Astrocyte of the hippocampus (primary cell): ENCODE results near the gene EIF3D.

ENCODE experiments used
- DNase-seq: peaks from one replicate; pipeline ENCODE4 v3.0.0; 2011; ENCODE audit warnings: low read depth, low spot score

EIF3D gene

DNA sequence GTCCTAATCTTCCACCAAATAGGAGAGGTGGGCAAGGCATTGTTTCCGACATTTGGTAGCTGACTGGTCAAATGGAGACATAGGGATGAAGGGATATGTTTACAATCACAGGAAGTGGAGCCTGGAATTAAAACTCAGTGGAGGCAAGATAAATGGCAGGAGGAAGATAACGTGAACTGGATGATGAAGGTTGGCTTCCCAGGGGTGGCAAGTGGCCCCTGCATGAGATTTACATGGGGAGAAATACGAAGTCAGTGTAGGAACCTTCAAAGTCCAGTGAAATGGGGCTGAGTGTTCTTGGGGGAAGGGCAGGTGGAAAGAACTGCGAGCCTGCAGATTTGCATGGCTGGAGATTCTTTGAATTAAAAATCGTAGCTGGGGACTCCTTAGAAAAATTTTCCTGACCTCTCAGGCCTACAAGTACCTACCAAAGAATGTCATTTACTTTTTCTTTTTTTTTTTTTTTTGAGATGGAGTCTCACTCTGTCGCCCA is 21.4 kb downstream of the EIF3D start:
- no peak for DNase-seq

- peak; percentile 94 for DNase-seq
Measured at GRCh38 chr22:36506637-36507517, 22.1 kb downstream of the EIF3D start, which contains the start of gene FOXRED2. Gene FOXRED2, minus strand, starts transcription at chr22:36507040. Its CDS starts 618 bp downstream, at chr22:36506422.

DNA sequence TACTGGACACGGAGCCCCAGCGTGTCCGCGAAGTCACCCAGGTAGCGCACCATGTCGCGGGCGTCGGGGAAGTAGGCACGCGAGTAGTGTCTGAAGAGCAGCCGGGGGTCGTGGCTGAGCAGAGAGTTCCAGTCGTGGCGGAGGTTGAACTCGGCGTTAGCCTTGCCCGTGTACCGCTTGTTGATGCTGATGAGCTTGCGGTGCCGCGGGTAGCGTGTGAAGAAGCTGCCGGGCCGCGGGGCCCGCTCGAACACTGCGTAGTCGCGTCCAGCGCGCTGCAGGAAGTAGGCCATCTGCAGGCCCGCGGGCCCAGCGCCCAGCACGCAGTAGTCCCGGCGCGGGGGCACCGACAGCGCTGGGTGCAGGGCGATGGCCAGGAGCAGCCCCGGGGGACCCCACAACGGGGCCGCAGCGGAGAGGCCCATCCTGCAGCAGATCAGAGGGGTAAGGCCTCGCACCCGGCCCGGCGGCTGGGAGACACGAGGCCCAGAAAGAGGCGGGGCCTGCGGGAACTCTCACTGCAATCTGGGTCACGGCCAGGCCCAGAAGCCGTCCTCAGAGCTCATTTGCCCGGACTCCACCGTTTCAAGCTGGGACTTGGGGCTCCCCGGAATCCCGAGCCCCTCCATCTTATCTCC is 22.8 kb downstream of the EIF3D start:
- DNase-seq, result no peak

DNA sequence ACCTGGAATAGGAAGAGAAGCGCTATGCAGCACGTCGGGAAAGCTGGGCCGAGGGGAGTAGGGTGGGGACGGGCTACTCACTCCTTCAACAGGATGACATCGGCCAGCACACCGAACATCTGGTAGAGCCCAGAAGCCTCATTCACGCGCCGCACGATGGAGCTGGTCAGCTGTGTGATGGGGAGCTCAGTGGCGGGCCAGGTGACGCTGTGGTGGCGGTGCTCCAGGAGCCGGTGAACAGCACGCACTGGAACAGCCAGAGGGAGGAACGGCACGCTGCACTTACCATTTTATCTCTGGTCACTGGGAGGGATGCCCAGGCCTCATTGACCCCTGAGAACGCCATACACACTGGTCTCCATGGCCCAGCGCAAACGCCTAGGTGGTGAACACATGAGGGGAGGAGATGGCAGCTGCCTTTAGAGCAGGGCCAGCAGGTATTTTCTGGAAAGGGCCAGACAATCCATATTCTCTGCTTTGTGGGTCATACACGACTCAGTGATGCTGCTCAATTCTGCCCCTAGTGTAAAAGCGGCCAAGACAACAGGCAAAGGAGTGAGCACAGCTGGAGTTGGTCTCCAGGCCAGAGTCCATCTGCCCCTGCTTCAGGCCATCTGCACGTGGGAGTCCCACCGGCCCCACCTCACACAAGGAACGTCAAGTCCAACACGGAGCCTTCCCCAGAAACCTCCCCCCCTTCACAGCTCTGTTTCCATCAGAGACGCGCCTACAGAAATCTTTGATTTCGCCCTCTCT is 30.9 kb downstream of the EIF3D start:
- no peak for DNase-seq

DNA sequence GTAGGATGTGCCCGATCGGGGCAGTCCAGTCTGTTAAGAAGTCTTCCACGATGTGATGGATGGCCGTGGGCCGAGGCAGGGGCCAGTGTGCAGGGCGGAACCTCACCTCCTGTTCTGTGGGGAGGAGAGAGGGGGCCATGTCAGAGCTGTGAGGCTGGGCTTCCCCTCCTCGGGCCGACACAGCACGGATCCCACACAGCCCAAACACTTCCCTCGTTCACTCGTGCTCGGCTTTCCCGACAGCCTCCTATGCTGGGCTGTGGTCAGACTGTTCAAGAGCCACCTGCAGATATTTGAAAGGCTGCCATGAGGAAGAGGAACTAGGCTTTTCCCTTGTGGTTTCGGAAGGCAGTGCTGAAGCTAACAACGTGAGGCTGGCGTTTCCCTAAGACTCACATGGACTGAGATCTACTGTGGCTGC is 35.3 kb downstream of the EIF3D start:
- no peak for DNase-seq

DNA sequence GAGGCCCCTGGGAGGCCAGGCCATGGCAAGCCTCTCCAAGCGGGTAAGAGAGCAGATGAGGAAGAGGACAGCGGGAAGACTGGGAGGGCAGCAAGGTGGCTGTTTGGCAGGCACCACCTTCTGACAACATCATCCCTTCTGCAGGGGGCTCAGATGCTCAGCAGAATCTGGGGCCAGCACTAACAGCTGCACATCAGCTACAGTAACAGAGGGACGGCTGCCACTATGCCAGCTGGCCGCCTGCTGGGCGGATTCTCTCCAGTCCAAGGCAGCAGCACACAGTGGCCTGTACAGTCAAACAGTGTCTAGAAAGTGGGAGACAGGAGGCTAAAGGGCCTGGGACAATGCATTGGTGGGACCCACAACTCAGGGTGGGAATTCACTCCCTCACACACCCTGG is 36.9 kb downstream of the EIF3D start:
- DNase-seq, result no peak

- DNase-seq, result no peak
Measured at GRCh38 chr22:36491155-36491554, 37.8 kb downstream of the EIF3D start.

- DNase-seq, result peak; percentile 62
Measured at GRCh38 chr22:36486619-36487384, 42.2 kb downstream of the EIF3D start.

- DNase-seq, result peak; percentile 98
Measured at GRCh38 chr22:36481393-36482168, 47.4 kb downstream of the EIF3D start, which contains the start of gene TXN2. Gene TXN2, minus strand, starts transcription at chr22:36481640. Its CDS starts 803 bp downstream, at chr22:36480837.

DNA sequence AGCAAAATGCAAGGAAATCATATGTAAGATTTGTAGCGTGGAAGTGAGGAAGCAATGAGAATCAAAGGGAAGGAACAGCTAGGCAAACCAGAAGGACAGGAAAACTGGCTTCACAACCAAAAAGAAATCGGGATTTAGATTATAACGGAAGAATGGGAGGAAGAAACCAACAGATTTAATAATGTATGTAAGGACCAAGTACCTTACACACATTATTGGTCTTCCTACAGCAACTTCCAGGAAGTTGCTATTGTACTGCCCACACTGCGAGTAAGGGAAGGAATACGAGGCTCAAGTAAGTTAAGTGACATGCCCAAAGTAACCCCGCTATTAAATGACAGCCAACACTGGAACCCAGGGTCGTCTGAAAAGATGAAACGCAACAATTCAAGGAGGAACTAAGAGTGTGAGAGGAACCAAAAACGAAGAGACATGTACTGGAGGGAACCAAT is 48.0 kb downstream of the EIF3D start:
- DNase-seq, result no peak

DNA sequence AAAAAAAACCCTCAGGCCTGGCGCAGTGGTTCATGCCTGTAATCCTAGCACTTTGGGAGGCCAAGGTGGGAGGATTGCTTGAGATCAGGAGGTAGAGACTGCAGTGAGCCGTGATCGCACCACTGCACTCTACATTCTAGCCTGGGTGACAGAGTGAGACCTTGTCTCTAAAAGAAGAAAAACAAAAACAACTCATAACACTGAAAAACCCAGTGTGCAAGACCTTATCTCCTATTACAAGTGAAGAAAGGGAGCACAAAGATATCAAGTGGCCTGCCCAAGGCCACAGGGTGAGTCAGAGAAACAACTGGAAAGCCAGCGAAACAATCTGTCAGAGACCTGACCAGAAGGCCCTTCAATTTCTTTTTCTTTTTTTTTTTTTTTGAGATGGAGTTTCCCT is 50.0 kb downstream of the EIF3D start:
- no peak for DNase-seq

DNA sequence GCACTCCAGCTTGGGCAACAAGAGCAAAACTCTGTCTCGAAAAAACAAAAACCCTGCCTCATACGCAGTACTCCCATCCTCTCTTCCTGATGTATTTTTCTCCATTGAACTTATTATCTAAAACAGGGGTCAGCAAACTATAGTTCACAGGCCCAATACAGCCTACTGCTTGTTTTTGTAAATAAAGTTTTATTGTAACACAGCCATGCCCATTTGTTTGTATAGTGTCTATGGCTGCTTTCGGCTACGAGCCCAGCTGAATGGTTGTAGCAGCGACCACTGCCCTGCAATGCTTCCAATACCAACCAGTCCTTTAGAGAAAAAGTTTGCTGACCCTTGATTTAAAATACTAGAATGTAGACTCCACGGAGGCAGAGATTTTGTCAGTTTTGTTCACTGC is 53.6 kb downstream of the EIF3D start:
- no peak for DNase-seq

- DNase-seq, result no peak
Measured at GRCh38 chr22:36472689-36473088, 56.3 kb downstream of the EIF3D start.

- peak; percentile 54 for DNase-seq
Measured at GRCh38 chr22:36471341-36471821, 57.6 kb downstream of the EIF3D start.

DNA sequence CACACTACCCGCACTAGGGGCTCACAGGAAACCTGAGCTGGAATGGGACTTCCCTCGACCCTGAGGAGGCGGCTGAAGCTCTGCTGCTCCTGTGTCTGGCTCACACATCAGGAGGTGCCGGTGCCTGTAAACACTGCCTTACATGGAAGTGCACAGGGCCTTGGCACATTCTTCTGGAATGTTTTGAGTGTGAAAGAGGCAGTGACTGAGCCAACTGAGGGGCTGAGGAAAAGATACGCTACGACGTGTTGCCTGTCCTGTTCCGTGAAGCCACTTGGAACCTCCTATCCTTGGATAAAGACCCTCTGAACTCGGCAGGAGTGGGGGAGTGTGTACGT is 58.0 kb downstream of the EIF3D start:
- DNase-seq, result peak; percentile 31

- DNase-seq, result peak; percentile 94
Measured at GRCh38 chr22:36470162-36470993, 58.6 kb downstream of the EIF3D start.

- DNase-seq, result peak; percentile 63
Measured at GRCh38 chr22:36469094-36469710, 59.8 kb downstream of the EIF3D start.

DNA sequence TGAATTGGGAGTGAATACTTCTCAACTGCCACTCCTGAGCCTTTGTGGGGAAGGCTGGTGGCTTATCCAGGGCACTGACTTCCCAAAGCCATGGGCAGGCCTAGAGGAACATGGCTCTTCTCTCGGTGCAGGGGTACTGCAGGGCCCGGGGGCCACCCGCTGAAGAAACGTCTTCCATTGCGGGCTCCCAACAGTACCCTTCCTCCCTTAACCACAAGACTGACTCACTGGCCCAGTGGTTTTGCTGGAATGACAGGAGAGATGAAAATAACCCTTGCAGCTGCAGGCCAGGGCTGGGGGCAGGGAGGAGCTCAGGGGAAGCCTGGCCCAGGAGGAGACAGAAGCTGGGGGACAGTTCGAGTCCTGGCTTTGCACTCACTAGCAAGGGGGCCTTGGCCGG is 61.0 kb downstream of the EIF3D start:
- DNase-seq, result peak; percentile 97
